Omental fat pad (tissue), 4 donors: ENCODE measurements around the gene SFXN5. TPM values are rescaled to one million over a fixed set of nuclear protein-coding genes. Genes with fewer than 3 reads are reported as not detected.
A peak's percentile ranks its signal among the peaks of the same experiment; 100 is the strongest.
"Not testable (repeated sequence)": the region's sequence is repeated elsewhere in the genome, so short reads cannot be mapped to it uniquely, and the experiment has no call there.

Source experiments
- ATAC-seq: fragments of 150-250 bp; one replicate; pipeline ENCODE4 v1.9.1; 2016; ENCODE audit warnings: mild to moderate bottlenecking, moderate library complexity; ENCODE audit not compliant: low FRiP score
- DNase-seq: peaks from one replicate; pipeline ENCODE4 v3.0.0-alpha.2; 2019; ENCODE audit warnings: low spot score
- total RNA-seq, 4 donors: library from RNA; depleted of rRNA; stranded (reverse); fragments of >200 nt; gene quantifications; one replicate each; pipeline ENCODE4 v1.1.0, GENCODE V29; 2016
- TF ChIP-seq, protein P1 (sequence below), 3 donors: fragments of 450-650 bp; IDR thresholded peaks; one replicate each; pipeline ENCODE4 v1.5.1; 2016 to 2017; ENCODE audit warnings: antibody characterized with exemption in 3 of 3, mild to moderate bottlenecking in 3 of 3, moderate library complexity in 2 of 3

The SFXN5 gene, protein sequence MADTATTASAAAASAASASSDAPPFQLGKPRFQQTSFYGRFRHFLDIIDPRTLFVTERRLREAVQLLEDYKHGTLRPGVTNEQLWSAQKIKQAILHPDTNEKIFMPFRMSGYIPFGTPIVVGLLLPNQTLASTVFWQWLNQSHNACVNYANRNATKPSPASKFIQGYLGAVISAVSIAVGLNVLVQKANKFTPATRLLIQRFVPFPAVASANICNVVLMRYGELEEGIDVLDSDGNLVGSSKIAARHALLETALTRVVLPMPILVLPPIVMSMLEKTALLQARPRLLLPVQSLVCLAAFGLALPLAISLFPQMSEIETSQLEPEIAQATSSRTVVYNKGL
- total RNA-seq, result 10 to 100 TPM in 2 of 4 donors, 1 to 10 TPM in 2; 5.1 to 15.6 (median 9.4) TPM

DNA sequence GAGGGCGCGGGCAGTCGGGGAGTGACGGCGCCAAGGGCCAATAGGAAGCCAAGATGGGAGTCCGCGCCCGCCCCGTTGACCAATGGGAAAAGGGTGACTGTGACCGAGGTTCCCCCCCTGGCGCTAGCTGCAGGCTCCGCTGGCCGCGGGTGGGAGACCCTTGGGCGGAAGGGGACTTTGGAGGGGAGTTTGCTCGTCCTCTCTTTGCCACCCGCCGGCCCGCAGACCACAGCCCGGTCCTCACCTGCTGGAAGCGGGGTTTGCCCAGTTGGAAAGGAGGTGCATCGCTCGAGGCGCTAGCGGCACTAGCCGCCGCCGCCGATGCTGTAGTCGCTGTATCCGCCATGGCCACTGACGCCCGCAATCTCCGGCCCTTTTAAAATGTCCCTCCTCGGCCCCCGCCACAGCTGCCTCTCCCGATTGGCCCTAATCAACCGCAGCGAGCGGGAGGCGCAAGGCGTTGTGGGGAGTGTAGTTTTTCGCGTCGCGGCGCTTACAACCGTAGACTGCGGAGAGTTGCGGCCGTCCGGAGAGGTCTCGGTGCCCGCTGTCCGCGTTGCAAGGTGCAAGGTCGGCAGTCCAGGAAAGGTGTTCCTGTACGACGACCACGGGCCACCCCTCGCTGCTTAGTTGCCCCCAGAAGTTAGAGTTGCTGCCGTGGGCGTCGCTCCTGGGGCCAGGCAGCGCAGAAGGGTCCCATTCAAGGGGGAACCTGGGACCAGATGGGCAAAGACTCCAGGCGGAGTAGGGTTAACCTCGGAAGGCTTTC is at the start of gene SFXN5:
TSS of gene SFXN5 (minus strand) at position 353 of the 769 bp plus-strand sequence. CDS start at position 346, 7 bp downstream.
- ATAC-seq (peak; percentile 93), DNase-seq (peak; percentile 100)
- TF ChIP-seq, protein P1, sequence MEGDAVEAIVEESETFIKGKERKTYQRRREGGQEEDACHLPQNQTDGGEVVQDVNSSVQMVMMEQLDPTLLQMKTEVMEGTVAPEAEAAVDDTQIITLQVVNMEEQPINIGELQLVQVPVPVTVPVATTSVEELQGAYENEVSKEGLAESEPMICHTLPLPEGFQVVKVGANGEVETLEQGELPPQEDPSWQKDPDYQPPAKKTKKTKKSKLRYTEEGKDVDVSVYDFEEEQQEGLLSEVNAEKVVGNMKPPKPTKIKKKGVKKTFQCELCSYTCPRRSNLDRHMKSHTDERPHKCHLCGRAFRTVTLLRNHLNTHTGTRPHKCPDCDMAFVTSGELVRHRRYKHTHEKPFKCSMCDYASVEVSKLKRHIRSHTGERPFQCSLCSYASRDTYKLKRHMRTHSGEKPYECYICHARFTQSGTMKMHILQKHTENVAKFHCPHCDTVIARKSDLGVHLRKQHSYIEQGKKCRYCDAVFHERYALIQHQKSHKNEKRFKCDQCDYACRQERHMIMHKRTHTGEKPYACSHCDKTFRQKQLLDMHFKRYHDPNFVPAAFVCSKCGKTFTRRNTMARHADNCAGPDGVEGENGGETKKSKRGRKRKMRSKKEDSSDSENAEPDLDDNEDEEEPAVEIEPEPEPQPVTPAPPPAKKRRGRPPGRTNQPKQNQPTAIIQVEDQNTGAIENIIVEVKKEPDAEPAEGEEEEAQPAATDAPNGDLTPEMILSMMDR (IDR thresholded peaks at IDR 0.05), result peak in 1 of 3 donors; percentile 7

DNA sequence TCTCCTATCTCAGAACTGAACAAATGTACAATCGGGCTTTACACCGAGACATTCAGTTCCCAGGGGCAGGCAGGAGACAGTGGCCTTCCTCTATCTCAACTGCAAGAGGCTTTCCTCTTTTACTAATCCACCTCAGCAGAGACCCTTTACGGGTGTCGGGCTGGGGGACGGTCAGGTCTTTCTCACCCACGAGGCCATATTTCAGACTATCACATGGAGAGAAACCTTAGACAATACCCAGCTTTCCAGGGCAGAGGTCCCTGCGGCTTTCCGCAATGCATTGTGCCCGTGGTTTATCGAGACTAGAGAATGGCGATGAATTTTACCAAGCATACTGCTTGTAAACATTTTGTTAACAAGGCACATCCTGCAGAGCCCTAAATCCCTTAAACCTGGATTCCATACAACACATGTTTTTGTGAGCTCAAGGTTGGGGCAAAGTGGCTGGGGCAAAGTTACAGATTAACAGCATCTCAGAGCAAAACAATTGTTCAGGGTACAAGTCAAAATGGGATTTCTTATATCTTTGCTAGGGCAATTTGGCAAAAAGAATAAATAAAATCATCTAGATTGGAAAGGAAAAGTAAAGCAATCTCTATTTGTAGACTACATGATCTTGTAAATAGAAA is 48.2 kb upstream of the SFXN5 start:
- ATAC-seq, DNase-seq: not testable (repeated sequence)

DNA sequence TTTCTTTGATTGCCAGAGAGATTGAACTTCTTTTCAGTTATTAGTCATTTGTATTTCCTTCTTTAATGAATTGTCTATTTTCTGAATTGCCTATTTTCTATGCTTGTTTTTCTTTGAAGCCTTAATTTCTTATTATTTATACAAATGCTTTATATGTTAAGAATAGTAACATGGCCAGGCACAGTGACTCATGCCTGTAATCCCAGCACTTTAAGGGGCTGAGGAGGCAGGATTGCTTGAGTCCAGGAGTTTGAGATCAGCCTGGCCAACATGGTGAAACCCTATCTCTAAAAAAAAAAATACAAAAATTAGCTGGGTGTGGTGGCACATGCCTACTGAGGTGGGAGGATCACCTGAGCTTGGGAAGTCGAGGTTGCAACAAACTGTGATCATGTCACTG is 45.9 kb upstream of the SFXN5 start:
- TF ChIP-seq, protein P1 (IDR thresholded peaks at IDR 0.05), result no peak
- no peak for DNase-seq
- no peak for ATAC-seq

DNA sequence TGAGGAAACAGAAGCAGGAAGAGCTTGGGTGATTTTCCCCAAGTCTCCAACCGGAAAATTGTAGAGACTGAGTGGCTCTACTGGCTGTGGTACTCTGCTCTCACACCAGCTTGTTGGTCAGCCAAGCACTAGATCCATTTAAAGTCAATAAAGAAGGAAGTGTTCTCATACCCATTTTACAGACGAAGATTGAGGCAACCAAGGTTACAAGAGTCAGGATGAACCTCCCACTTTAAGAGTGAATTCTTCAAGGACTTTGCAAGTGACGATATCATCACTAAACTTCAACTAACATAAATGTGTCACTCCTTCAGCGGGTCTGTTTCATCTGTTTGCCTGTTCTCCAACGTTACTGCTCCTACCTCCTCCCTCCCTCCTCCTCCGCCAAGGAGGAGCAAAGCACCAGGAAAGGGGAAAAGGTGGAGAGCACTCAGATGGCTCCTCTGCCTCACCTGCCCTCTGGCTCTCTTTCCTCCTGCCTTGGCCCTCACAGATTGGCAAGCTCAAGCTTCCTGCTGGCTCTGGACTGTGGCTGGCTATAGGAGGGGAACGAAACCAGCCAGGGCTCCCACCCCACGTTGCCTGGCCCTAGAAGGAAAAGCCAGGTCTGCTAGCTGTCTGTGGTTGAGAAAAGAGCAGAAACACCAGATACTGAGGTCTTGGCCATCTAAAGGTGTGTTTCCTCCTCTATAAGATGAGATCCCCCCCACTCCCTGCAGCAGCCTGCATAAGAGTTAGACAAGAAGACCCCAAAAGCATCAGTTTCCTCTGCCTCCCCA is 44.9 kb upstream of the SFXN5 start:
- ATAC-seq (no peak), DNase-seq (no peak)
- TF ChIP-seq, protein P1 (IDR thresholded peaks at IDR 0.05), result no peak

DNA sequence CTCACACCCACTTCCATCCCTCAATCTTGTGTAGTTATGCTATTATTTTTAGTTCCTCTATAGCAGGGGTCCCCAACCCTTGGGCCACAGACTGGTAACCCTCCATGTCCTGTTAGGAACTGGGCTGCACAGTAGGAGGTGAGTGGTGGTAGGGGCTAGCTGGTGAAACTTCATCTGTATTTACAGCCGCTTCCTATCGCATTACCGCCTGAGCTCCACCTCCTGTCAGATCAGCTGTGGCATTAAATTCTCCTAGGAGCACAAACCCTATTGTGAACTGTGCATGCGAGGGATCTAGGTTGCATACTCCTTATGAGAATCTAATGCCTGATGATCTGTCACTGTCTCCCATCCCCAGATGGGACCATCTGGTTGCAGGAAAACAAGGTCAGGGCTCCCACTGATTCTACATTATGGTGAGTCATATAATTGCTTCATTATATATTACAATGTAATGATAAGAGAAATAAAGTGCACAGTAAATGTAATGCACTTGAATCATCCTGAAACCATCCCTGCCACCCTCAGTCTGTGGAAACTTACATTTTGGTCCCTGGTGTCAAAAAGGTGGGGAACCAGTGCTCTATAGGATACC is 42.9 kb upstream of the SFXN5 start:
- TF ChIP-seq, protein P1 (IDR thresholded peaks at IDR 0.05), result no peak
- ATAC-seq, result no peak
- no peak for DNase-seq

DNA sequence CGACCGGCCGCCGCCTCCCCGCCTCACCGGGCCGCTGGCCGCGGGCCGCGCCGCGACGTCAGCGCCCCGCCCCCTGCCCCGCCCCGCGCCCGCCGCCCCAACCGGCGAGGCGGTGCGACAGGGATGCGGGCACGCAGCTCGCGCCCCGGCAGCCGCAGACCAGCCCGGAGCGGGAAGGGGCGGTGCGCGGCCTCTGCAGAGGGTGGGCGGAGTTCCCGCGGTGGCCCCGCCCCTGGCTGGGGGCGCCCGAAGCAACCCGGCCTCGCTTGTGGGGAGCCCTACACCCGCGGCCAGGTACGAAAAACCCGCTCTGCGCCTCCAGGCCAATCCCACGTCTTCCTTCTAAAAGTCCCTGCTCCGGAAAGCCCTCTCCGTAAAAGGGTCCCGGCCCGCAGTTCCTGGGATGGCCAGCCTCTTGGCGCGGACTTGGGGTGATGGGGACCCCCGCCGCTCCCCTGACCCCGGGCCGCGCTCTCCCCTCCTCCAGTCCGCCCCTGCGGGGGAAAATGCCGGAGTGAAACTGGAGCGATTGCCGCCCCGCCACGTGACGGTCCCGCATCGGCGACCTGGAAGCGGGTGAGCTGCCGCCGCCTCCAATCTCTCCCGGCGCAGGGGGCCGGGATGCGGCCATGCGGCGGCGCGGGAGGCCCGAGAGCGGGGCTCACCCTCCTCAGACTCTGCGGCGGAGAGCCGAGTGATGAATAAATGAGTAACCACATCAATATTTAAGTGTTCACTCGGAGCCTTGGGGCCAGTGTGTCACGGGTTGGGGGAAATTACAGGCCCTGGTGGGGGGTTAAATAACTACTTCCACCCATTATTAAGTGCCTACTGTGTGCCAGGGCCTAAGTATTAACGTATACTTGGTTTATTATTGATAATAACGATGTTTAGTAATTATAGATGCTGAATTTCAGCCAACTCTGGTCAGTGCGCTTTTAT is 41.7 kb upstream of the SFXN5 start, which contains the start of gene RAB11FIP5:
TSS of gene RAB11FIP5 (minus strand) at position 36 of the 942 bp plus-strand sequence. CDS start 171 bp downstream, outside the sequence.
- TF ChIP-seq, protein P1 (IDR thresholded peaks at IDR 0.05), result no peak
- DNase-seq, result peak; percentile 62
- peak; percentile 95 for ATAC-seq
